SK-N-SH (cell line): ENCODE measurements around the gene MAPT. TPM values are rescaled to one million over a fixed set of nuclear protein-coding genes. Genes with fewer than 3 reads are reported as not detected.

Experiments used
- CTCF ChIA-PET: fragments of 300-600, 350-600 bp; formaldehyde crosslinking; extraction: SDS; loops from one replicate; lab custom pipeline; 2021; lab: Yijun Ruan, JAX
- POLR2A ChIA-PET: fragments of 350-600 bp; sonication (Branson Sonifier 250); formaldehyde crosslinking; extraction: SDS; loops from one replicate; lab custom pipeline; 2020; ENCODE audit warnings: antibody characterized with exemption, inconsistent platforms; lab: Yijun Ruan, JAX
- DNase-seq: peaks from one replicate; pipeline ENCODE4 v3.0.0; 2012
- H2AFZ ChIP-seq: fragments of 200-600 bp; sonication (generic); 2 replicates; pipeline ENCODE4 v1.8.1; 2016; ENCODE audit warnings: antibody characterized with exemption, mild to moderate bottlenecking, low read depth
- H3F3A ChIP-seq: fragments of 200-600 bp; sonication (generic); replicated peaks from 2 replicates; pipeline ENCODE3; 2016; ENCODE audit warnings: antibody characterized with exemption, mild to moderate bottlenecking; ENCODE audit not compliant: insufficient read depth
- H3K27ac ChIP-seq, 2 experiments: fragments of 200-500 bp in 1 of 2; fragments of 200-600 bp in 1 of 2; sonication (Bioruptor generic) in 1 of 2; sonication (generic), shearing (Covaris generic) in 1 of 2; 2 replicates each; pipeline versions ENCODE4 v1.5.1 to v1.6.1; 2014 to 2016; ENCODE audit warnings: low read depth in 2 of 2, inconsistent platforms in 1 of 2, low read length in 1 of 2, mild to moderate bottlenecking in 1 of 2, mixed read lengths in 1 of 2
- H3K27me3 ChIP-seq: fragments of 200-600 bp; sonication (generic), shearing (Covaris generic); 2 replicates; pipeline ENCODE4 v1.6.1; 2016; ENCODE audit warnings: mixed run types; ENCODE audit not compliant: insufficient read depth
- H3K36me3 ChIP-seq, 2 experiments: fragments of 200-500 bp in 1 of 2; fragments of 200-600 bp in 1 of 2; sonication (Bioruptor generic) in 1 of 2; sonication (generic) in 1 of 2; replicated peaks in 1 of 2; 2 replicates each; pipeline versions ENCODE3 to v1.5.1; 2014 to 2016; ENCODE audit warnings: low read length in 1 of 2, mild to moderate bottlenecking in 1 of 2; ENCODE audit not compliant: insufficient read depth in 2 of 2, control insufficient read depth in 1 of 2
- H3K4me1 ChIP-seq, 2 experiments: fragments of 200-500 bp in 1 of 2; fragments of 200-600 bp in 1 of 2; sonication (Bioruptor generic) in 1 of 2; sonication (generic), shearing (Covaris generic) in 1 of 2; 2 replicates each; pipeline versions ENCODE4 v1.5.1 to v1.6.1; 2014 to 2016; ENCODE audit warnings: low read depth in 1 of 2, low read length in 1 of 2, mixed run types in 1 of 2; ENCODE audit not compliant: insufficient read depth in 2 of 2, control insufficient read depth in 1 of 2
- H3K4me2 ChIP-seq: fragments of 200-600 bp; sonication (generic), shearing (Covaris generic); 2 replicates; pipeline ENCODE4 v1.6.1; 2017; ENCODE audit warnings: mixed run types
- H3K4me3 ChIP-seq, 2 experiments: fragments of 200-500 bp in 1 of 2; fragments of 200-600 bp in 1 of 2; sonication (Bioruptor generic) in 1 of 2; sonication (generic), shearing (Covaris generic) in 1 of 2; 2 replicates each; pipeline versions ENCODE4 v1.5.1 to v1.8.1; 2014 to 2016; ENCODE audit warnings: low read depth in 2 of 2, inconsistent platforms in 1 of 2, low read length in 1 of 2, mild to moderate bottlenecking in 1 of 2, mixed read lengths in 1 of 2, moderate library complexity in 1 of 2
- H3K79me2 ChIP-seq: fragments of 200-600 bp; sonication (generic); 2 replicates; pipeline ENCODE4 v1.8.1; 2017; ENCODE audit warnings: mild to moderate bottlenecking; ENCODE audit not compliant: insufficient read depth
- H3K9ac ChIP-seq: fragments of 200-600 bp; sonication (generic); 2 replicates; pipeline ENCODE4 v1.6.1; 2017; ENCODE audit warnings: mixed run types
- H3K9me2 ChIP-seq: fragments of 200-600 bp; sonication (generic); 2 replicates; pipeline ENCODE4 v1.6.1; 2017; ENCODE audit warnings: mixed run types
- H3K9me3 ChIP-seq: fragments of 200-600 bp; sonication (generic); 2 replicates; pipeline ENCODE4 v1.6.1; 2017; ENCODE audit warnings: mixed run types, mild to moderate bottlenecking, moderate library complexity
- H4K20me1 ChIP-seq: fragments of 200-600 bp; sonication (generic); 2 replicates; pipeline ENCODE4 v1.6.1; 2017; ENCODE audit warnings: mild to moderate bottlenecking, mixed run types; ENCODE audit not compliant: insufficient read depth
- CTCF ChIP-seq: fragments of 200-600 bp; sonication (generic); IDR thresholded peaks from 2 replicates; pipeline ENCODE4 v1.6.1; 2017; ENCODE audit warnings: antibody characterized with exemption, mild to moderate bottlenecking, moderate library complexity
- EP300 ChIP-seq, 2 experiments: IDR thresholded peaks; 2 replicates each; pipeline versions ENCODE4 v1.4.0 to v1.6.1; 2012; ENCODE audit warnings: borderline replicate concordance in 1 of 2, low read depth in 1 of 2, low read length in 1 of 2
- EZH2phosphoT487 ChIP-seq: fragments of 200-600 bp; sonication (generic); IDR thresholded peaks from 2 replicates; pipeline ENCODE4 v1.6.1; 2017; ENCODE audit warnings: low read depth, mixed run types, mild to moderate bottlenecking, antibody characterized with exemption, moderate library complexity, borderline replicate concordance
- FOXJ3 ChIP-seq: sonication (generic); formaldehyde crosslinking; IDR thresholded peaks from 2 replicates; pipeline ENCODE4 v1.5.1; 2020; ENCODE audit warnings: mild to moderate bottlenecking, missing genetic modification reagents
- FOXM1 ChIP-seq: IDR thresholded peaks from 2 replicates; pipeline ENCODE4 v1.4.0; 2012; ENCODE audit warnings: low read depth, mild to moderate bottlenecking
- MAX ChIP-seq: IDR thresholded peaks from 2 replicates; pipeline ENCODE4 v1.4.0; 2012; ENCODE audit warnings: low read depth
- MEF2A ChIP-seq: IDR thresholded peaks from 2 replicates; pipeline ENCODE4 v1.4.0; 2012; ENCODE audit warnings: low read depth, borderline replicate concordance
- MXI1 ChIP-seq: IDR thresholded peaks from 2 replicates; pipeline ENCODE4 v1.6.1; 2012; ENCODE audit warnings: mild to moderate bottlenecking, low read depth, low read length, improper control_type of control experiment
- PBX3 ChIP-seq: IDR thresholded peaks from 2 replicates; pipeline ENCODE4; 2012
- RAD21 ChIP-seq: IDR thresholded peaks from 2 replicates; pipeline ENCODE4 v1.6.1; 2012; ENCODE audit warnings: mild to moderate bottlenecking, low read length
- RCOR1 ChIP-seq: fragments of 150-350 bp; IDR thresholded peaks from 2 replicates; pipeline ENCODE4 v1.6.1; 2017; ENCODE audit warnings: antibody characterized with exemption, low read length
- REST ChIP-seq: IDR thresholded peaks from 2 replicates; pipeline ENCODE4 v1.6.1; 2012; ENCODE audit warnings: mild to moderate bottlenecking, low read depth, low read length, moderate library complexity
- TAF1 ChIP-seq: IDR thresholded peaks from 2 replicates; pipeline ENCODE4 v1.6.1; 2012; ENCODE audit warnings: low read depth, mild to moderate bottlenecking, low read length, moderate library complexity, borderline replicate concordance
- TCF12 ChIP-seq: IDR thresholded peaks from 2 replicates; pipeline ENCODE4 v1.4.0; 2012
- USF2 ChIP-seq: fragments of 150-350 bp; IDR thresholded peaks from 2 replicates; pipeline ENCODE4 v1.6.1; 2017; ENCODE audit warnings: antibody characterized with exemption, low read length, low read depth, borderline replicate concordance
- YY1 ChIP-seq: IDR thresholded peaks from 2 replicates; pipeline ENCODE4 v1.4.0; 2012; ENCODE audit warnings: low read depth, mild to moderate bottlenecking
- WGBS: methylation state at CpG from one replicate; pipeline ENCODE4 v1.1.6; 2017; ENCODE audit warnings: low lambda C conversion rate; 5-methylcytosine and 5-hydroxymethylcytosine counted together
- polyA plus RNA-seq, 3 experiments: library from polyadenylated mRNA; depleted of rRNA; stranded (reverse); fragments of >200 nt; gene quantifications; 2 replicates each; pipeline ENCODE4 v1.2.3, GENCODE V29; 2012

The MAPT gene
- polyA plus RNA-seq, 1 of the 3 experiments (the other 2 are of a cell fraction), result 0.74 TPM

- TF ChIP-seq CTCF (no peak), USF2 (no peak), PBX3 (no peak), RAD21 (no peak), RCOR1 (no peak)
Observed at GRCh38 chr17:45906927-45907622, 12.7 kb downstream of the MAPT start (continued).

GRCh38 chr17:45907750-45908395, 13.5 kb downstream of the MAPT start:
- no peaks in the 10 kb centered on the region for H4K20me1 ChIP-seq
- WGBS, result 61% methylated on average over 11 of the region's 11 CpGs
- peaks cover 0 to 41% of the 10 kb centered on the region in 2 experiments; a peak in 2 of 4 replicates for H3K4me1 ChIP-seq
- H3K4me2 ChIP-seq, result no peak overlapping the region
- H3K4me3 ChIP-seq, result no peak overlapping the region
- CTCF ChIA-PET, result interaction anchor here (0.8 to 5.9 kb wide), 7 partner anchors 12 to 76 kb away, joined by 3 to 31 read pairs (median 4); partner anchors contain the start of gene MAPT
- H3K9ac ChIP-seq, result no peak overlapping the region
- H2AFZ ChIP-seq, result no peak overlapping the region
- H3K36me3 ChIP-seq, result no peaks in the 10 kb centered on the region
- TF ChIP-seq MAX (no peak), EP300 (IDR thresholded peaks at IDR 0.05; ENCODE audit: borderline replicate concordance in 1 of 2, low read depth in 1 of 2, low read length in 1 of 2) (no peak), YY1 (no peak), FOXM1 (no peak), MXI1 (no peak; the same call in 1 of the 2 replicates), PBX3 (no peak), REST (no peak), CTCF (no peak), TAF1 (no peak), MEF2A (no peak), FOXJ3 (CRISPR knock-in tag) (no peak), TCF12 (no peak), EZH2phosphoT487 (no peak)
- TF ChIP-seq, all 33 proteins: peak for 0
- Histone ChIP-seq H3K27me3 (peaks cover 28% of the 10 kb centered on the region), H3K9me2 (no peaks in the 10 kb centered on the region), H3K79me2 (no peaks in the 10 kb centered on the region), H3F3A (no peaks in the 10 kb centered on the region), H3K9me3 (no peaks in the 10 kb centered on the region), H3K27ac (no peak overlapping the region)
- no peak for DNase-seq
- POLR2A ChIA-PET, result interaction anchor here (0.6 kb wide), 1 partner anchor 259 kb away, joined by 5 read pairs; no protein-coding TSS in a partner anchor
